K562 treated with DMSO at 1 percent for 12 hours (cell line): Measurements from ENCODE around the gene SMYD4. TPM values are rescaled to one million over a fixed set of nuclear protein-coding genes. Genes with fewer than 3 reads are reported as not detected.

ENCODE experiments used
- total RNA-seq: library from RNA; unstranded; fragments of 300-600 nt; gene quantifications from 2 replicates; pipeline ENCODE4 v1.2.3, GENCODE V29; 2022; ENCODE audit not compliant: insufficient read depth

Gene SMYD4, protein sequence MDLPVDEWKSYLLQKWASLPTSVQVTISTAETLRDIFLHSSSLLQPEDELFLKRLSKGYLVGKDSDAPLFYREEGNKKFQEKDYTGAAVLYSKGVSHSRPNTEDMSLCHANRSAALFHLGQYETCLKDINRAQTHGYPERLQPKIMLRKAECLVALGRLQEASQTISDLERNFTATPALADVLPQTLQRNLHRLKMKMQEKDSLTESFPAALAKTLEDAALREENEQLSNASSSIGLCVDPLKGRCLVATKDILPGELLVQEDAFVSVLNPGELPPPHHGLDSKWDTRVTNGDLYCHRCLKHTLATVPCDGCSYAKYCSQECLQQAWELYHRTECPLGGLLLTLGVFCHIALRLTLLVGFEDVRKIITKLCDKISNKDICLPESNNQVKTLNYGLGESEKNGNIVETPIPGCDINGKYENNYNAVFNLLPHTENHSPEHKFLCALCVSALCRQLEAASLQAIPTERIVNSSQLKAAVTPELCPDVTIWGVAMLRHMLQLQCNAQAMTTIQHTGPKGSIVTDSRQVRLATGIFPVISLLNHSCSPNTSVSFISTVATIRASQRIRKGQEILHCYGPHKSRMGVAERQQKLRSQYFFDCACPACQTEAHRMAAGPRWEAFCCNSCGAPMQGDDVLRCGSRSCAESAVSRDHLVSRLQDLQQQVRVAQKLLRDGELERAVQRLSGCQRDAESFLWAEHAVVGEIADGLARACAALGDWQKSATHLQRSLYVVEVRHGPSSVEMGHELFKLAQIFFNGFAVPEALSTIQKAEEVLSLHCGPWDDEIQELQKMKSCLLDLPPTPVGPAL
- 4.2 and 14.3 TPM in 2 replicates for total RNA-seq

DNA sequence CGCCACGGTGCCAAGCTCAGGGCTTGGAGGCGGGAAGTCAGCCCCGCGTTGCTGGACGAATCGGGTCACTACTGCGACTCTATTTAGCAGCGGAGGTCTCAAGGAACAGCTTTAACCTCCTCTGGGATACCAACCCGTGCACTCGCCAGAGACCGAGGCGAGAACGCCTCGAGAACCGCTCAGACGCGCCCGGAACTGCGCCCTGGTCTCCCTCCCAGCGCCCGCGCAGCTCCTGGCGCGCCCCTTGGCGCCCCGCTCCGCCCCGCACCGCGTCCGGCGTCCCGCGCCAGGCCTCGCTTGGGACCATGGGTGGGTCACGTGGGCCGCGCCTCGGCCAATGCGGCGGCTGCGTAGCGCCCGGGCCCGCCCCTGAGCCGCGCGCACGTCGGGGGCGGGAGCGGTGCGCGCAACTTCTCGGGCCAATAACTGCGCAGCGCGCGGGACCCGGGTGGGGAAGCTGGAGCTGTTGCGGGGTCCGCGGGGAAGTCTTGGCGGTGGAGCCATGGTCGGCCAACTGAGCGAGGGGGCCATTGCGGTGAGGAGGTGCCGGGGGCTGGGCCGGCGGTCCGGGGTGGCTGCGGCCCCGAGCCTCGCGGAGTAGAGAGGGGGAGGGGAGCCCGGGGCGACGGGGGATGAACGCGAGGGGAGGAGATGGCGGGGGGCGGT, at the start of gene SMYD4, which contains the start of gene RPA1:
SMYD4 (minus strand) TSS at position 311 of the 666 bp plus-strand sequence. CDS start 1,908 bp downstream, outside the sequence.
RPA1 (plus strand) TSS at position 414 of the 666 bp plus-strand sequence; CDS start at position 503, 89 bp downstream.

GRCh38 chr17:1742371-1743087, 87.2 kb downstream of the SMYD4 start, which contains the start of gene SERPINF2:
TSS of gene SERPINF2 (plus strand) at chr17:1742871. CDS start at chr17:1744996, 2,125 bp downstream.

Other genes with a start within 250 kb of the SMYD4 start
- 3.5 and 3.6 TPM in 2 replicates for gene SLC43A2, start 201.1 kb downstream of the SMYD4 start, total RNA-seq
- gene SCARF1, start 184.2 kb downstream of the SMYD4 start, total RNA-seq = 3.1 and 4.3 TPM in 2 replicates
- gene RILP, start 180.0 kb downstream of the SMYD4 start, total RNA-seq = 36.3 and 50.8 TPM in 2 replicates
- gene PRPF8, start 145.0 kb downstream of the SMYD4 start, total RNA-seq = 71.5 and 159 TPM in 2 replicates
- gene TLCD2, start 119.5 kb downstream of the SMYD4 start, total RNA-seq = 0.90 and 1.8 TPM in 2 replicates
- 11.0 and 19.9 TPM in 2 replicates for gene WDR81, start 105.2 kb downstream of the SMYD4 start, total RNA-seq
- not detected in 2 replicates for gene SERPINF2, start 87.0 kb downstream of the SMYD4 start, total RNA-seq
- gene SERPINF1, start 67.8 kb downstream of the SMYD4 start, total RNA-seq = 58.4 and 68.3 TPM in 2 replicates
- gene RPA1, start 103 bp upstream of the SMYD4 start, total RNA-seq = 32.9 and 59.2 TPM in 2 replicates
- not detected in 2 replicates for gene RTN4RL1, start 195.4 kb upstream of the SMYD4 start, total RNA-seq
- gene DPH1, start 200.3 kb upstream of the SMYD4 start, total RNA-seq = 12.7 and 20.4 TPM in 2 replicates
- gene OVCA2, start 212.1 kb upstream of the SMYD4 start, total RNA-seq = 33.8 and 34.1 TPM in 2 replicates
- 0.33 and 1.6 TPM in 2 replicates for gene HIC1, start 225.2 kb upstream of the SMYD4 start, total RNA-seq